DND-41 (cell line): ENCODE results near the gene ETV1.

Source experiments
- CTCF ChIP-seq: IDR thresholded peaks from 2 replicates; pipeline ENCODE4 v1.5.1; 2012; ENCODE audit warnings: borderline replicate concordance, low read length, moderate library complexity, mild to moderate bottlenecking; ENCODE audit not compliant: poor library complexity, severe bottlenecking; ENCODE audit errors: extremely low read depth
- EZH2 ChIP-seq: IDR thresholded peaks from 3 replicates; pipeline ENCODE4 v1.6.1; 2012; ENCODE audit warnings: borderline replicate concordance, low read depth, mild to moderate bottlenecking, moderate library complexity, low read length, inconsistent platforms; ENCODE audit not compliant: severe bottlenecking

- no peak for TF ChIP-seq CTCF
- TF ChIP-seq EZH2: no peak
Observed at GRCh38 chr7:13898957-13899670, 90.4 kb downstream of the ETV1 start.
